Central memory CD8-positive, alpha-beta T cell (primary cell): ENCODE measurements around the gene MAN1A1.

Source experiments
- ATAC-seq: fragments of 150-1000 bp; cut with Tn5 transposase; replicated peaks from 2 replicates; pipeline ENCODE4 v1.10.0; 2022; ENCODE audit warnings: mild to moderate bottlenecking, moderate FRiP score, moderate number of reproducible peaks; ENCODE audit not compliant: poor library complexity, severe bottlenecking; ENCODE audit errors: extremely low read depth
- DNase-seq, 2 donors: peaks; one replicate each; pipeline ENCODE4 v3.0.0; 2021; ENCODE audit warnings: low spot score in 2 of 2
- H3K27ac Mint-ChIP-seq: one replicate; pipeline ENCODE4 v1.8.0; 2022; ENCODE audit warnings: low read depth, mild to moderate bottlenecking, moderate library complexity, mixed read lengths
- H3K27me3 Mint-ChIP-seq: one replicate; pipeline ENCODE4 v1.8.0; 2022; ENCODE audit warnings: mixed read lengths
- H3K36me3 Mint-ChIP-seq: one replicate; pipeline ENCODE4 v1.8.0; 2022; ENCODE audit warnings: mild to moderate bottlenecking, moderate library complexity, mixed read lengths; ENCODE audit not compliant: insufficient read depth
- H3K4me1 Mint-ChIP-seq: one replicate; pipeline ENCODE4 v1.8.0; 2022; ENCODE audit warnings: mixed read lengths
- H3K4me3 Mint-ChIP-seq: one replicate; pipeline ENCODE4 v1.8.0; 2022; ENCODE audit warnings: mild to moderate bottlenecking, moderate library complexity, mixed read lengths
- H3K9me3 Mint-ChIP-seq: one replicate; pipeline ENCODE4 v1.8.0; 2022; ENCODE audit warnings: mixed read lengths

MAN1A1 gene

GRCh38 chr6:119318176-119318575, 31.4 kb downstream of the MAN1A1 start:
- Mint-ChIP-seq H3K36me3 (peaks cover 9% of the 10 kb centered on the region), H3K4me3 (no peak overlapping the region), H3K4me1 (peaks cover 34% of the 10 kb centered on the region), H3K9me3 (no peaks in the 10 kb centered on the region), H3K27me3 (no peaks in the 10 kb centered on the region), H3K27ac (no peak overlapping the region)
- ATAC-seq = no peak
- DNase-seq = no peak

GRCh38 chr6:119317007-119317406, 32.6 kb downstream of the MAN1A1 start:
- H3K36me3 Mint-ChIP-seq = peaks cover 5% of the 10 kb centered on the region
- H3K27me3 Mint-ChIP-seq = no peaks in the 10 kb centered on the region
- ATAC-seq (no peak), DNase-seq (no peak)
- H3K4me1 Mint-ChIP-seq = peaks cover 34% of the 10 kb centered on the region
- no peaks in the 10 kb centered on the region for H3K9me3 Mint-ChIP-seq
- H3K4me3 Mint-ChIP-seq = no peak overlapping the region
- peak overlapping the region; percentile 10 for H3K27ac Mint-ChIP-seq

- H3K9me3 Mint-ChIP-seq = no peaks in the 10 kb centered on the region
- H3K27me3 Mint-ChIP-seq = no peaks in the 10 kb centered on the region
- H3K4me3 Mint-ChIP-seq = peak overlapping the region; percentile 65
- H3K36me3 Mint-ChIP-seq = peaks cover 5% of the 10 kb centered on the region
- ATAC-seq (peak; percentile 11), DNase-seq (no peak)
- peak overlapping the region; percentile 97 for H3K27ac Mint-ChIP-seq
- peaks cover 38% of the 10 kb centered on the region for H3K4me1 Mint-ChIP-seq
These were observed 34.7 kb downstream of the MAN1A1 start for GRCh38 chr6:119314885-119315272.

GRCh38 chr6:119313937-119314884, 35.4 kb downstream of the MAN1A1 start:
- Mint-ChIP-seq H3K9me3 (no peaks in the 10 kb centered on the region), H3K4me1 (peaks cover 38% of the 10 kb centered on the region), H3K36me3 (peaks cover 5% of the 10 kb centered on the region), H3K27ac (peak overlapping the region; percentile 97), H3K4me3 (peak overlapping the region; percentile 65), H3K27me3 (no peaks in the 10 kb centered on the region)
- DNase-seq (peak; percentile 38 to 52), ATAC-seq (peak; percentile 72)

GRCh38 chr6:119312875-119313338, 36.7 kb downstream of the MAN1A1 start:
- H3K27me3 Mint-ChIP-seq = no peaks in the 10 kb centered on the region
- no peak for DNase-seq
- peaks cover 5% of the 10 kb centered on the region for H3K36me3 Mint-ChIP-seq
- no peaks in the 10 kb centered on the region for H3K9me3 Mint-ChIP-seq
- ATAC-seq = no peak
- peak overlapping the region; percentile 65 for H3K4me3 Mint-ChIP-seq
- H3K4me1 Mint-ChIP-seq = peaks cover 38% of the 10 kb centered on the region
- peak overlapping the region; percentile 97 for H3K27ac Mint-ChIP-seq

- peaks cover 38% of the 10 kb centered on the region for H3K4me1 Mint-ChIP-seq
- H3K9me3 Mint-ChIP-seq = no peaks in the 10 kb centered on the region
- peaks cover 5% of the 10 kb centered on the region for H3K36me3 Mint-ChIP-seq
- no peaks in the 10 kb centered on the region for H3K27me3 Mint-ChIP-seq
- H3K27ac Mint-ChIP-seq = peak overlapping the region; percentile 97
- no peak for ATAC-seq
- peak overlapping the region; percentile 65 for H3K4me3 Mint-ChIP-seq
- DNase-seq = no peak
These were observed 37.1 kb downstream of the MAN1A1 start for GRCh38 chr6:119312441-119312840.

- Mint-ChIP-seq H3K4me3 (no peak overlapping the region), H3K36me3 (peaks cover 5% of the 10 kb centered on the region), H3K27ac (peak overlapping the region; percentile 97), H3K9me3 (no peaks in the 10 kb centered on the region), H3K27me3 (no peaks in the 10 kb centered on the region), H3K4me1 (peaks cover 38% of the 10 kb centered on the region)
- DNase-seq = no peak
- ATAC-seq = no peak
These were observed 37.9 kb downstream of the MAN1A1 start for GRCh38 chr6:119311514-119312142.

- peaks cover 38% of the 10 kb centered on the region for H3K4me1 Mint-ChIP-seq
- H3K36me3 Mint-ChIP-seq = peaks cover 5% of the 10 kb centered on the region
- ATAC-seq (no peak), DNase-seq (no peak)
- no peaks in the 10 kb centered on the region for H3K27me3 Mint-ChIP-seq
- no peak overlapping the region for H3K4me3 Mint-ChIP-seq
- H3K9me3 Mint-ChIP-seq = no peaks in the 10 kb centered on the region
- H3K27ac Mint-ChIP-seq = peak overlapping the region; percentile 97
These were observed 39.0 kb downstream of the MAN1A1 start for GRCh38 chr6:119310486-119311036.

- no peaks in the 10 kb centered on the region for H3K27me3 Mint-ChIP-seq
- ATAC-seq (no peak), DNase-seq (no peak)
- H3K4me3 Mint-ChIP-seq = no peak overlapping the region
- peaks cover 27% of the 10 kb centered on the region for H3K4me1 Mint-ChIP-seq
- peaks cover 4% of the 10 kb centered on the region for H3K36me3 Mint-ChIP-seq
- H3K9me3 Mint-ChIP-seq = no peaks in the 10 kb centered on the region
- no peak overlapping the region for H3K27ac Mint-ChIP-seq
These were observed 40.4 kb downstream of the MAN1A1 start for GRCh38 chr6:119308991-119309657.

- H3K9me3 Mint-ChIP-seq = no peaks in the 10 kb centered on the region
- no peak overlapping the region for H3K27ac Mint-ChIP-seq
- no peak overlapping the region for H3K4me3 Mint-ChIP-seq
- no peak for DNase-seq
- H3K27me3 Mint-ChIP-seq = no peaks in the 10 kb centered on the region
- H3K4me1 Mint-ChIP-seq = peaks cover 17% of the 10 kb centered on the region
- H3K36me3 Mint-ChIP-seq = peaks cover 2% of the 10 kb centered on the region
- ATAC-seq = no peak
These were observed 41.5 kb downstream of the MAN1A1 start for GRCh38 chr6:119308048-119308570.

GRCh38 chr6:119307056-119307455, 42.5 kb downstream of the MAN1A1 start:
- Mint-ChIP-seq H3K27me3 (no peaks in the 10 kb centered on the region), H3K36me3 (peaks cover 2% of the 10 kb centered on the region), H3K9me3 (no peaks in the 10 kb centered on the region), H3K4me1 (peaks cover 12% of the 10 kb centered on the region), H3K4me3 (no peak overlapping the region), H3K27ac (no peak overlapping the region)
- no peak for ATAC-seq
- DNase-seq = no peak

GRCh38 chr6:119306396-119306968, 43.1 kb downstream of the MAN1A1 start:
- no peaks in the 10 kb centered on the region for H3K27me3 Mint-ChIP-seq
- DNase-seq (no peak), ATAC-seq (no peak)
- H3K4me3 Mint-ChIP-seq = no peak overlapping the region
- peaks cover 2% of the 10 kb centered on the region for H3K36me3 Mint-ChIP-seq
- H3K27ac Mint-ChIP-seq = no peak overlapping the region
- peaks cover 9% of the 10 kb centered on the region for H3K4me1 Mint-ChIP-seq
- H3K9me3 Mint-ChIP-seq = no peaks in the 10 kb centered on the region
